Stimulated activated CD8-positive, alpha-beta memory T cell treated with anti-CD3 and anti-CD28 coated beads, Interleukin-4, amount 100 ng/mL, for 4 hours (primary cell): ENCODE measurements around the gene LMAN1L.

ENCODE experiments used
- DNase-seq, 2 donors: peaks; one replicate each; pipeline ENCODE4 v3.0.0-alpha.2; 2020; ENCODE audit warnings: low read depth in 2 of 2, low spot score in 1 of 2

Gene LMAN1L

GRCh38 chr15:74855857-74856256, 43.2 kb downstream of the LMAN1L start:
- DNase-seq = no peak

- no peak for DNase-seq
Measured at GRCh38 chr15:74856537-74856936, 43.9 kb downstream of the LMAN1L start.

- no peak for DNase-seq
Measured at GRCh38 chr15:74857082-74857655, 44.5 kb downstream of the LMAN1L start.

GRCh38 chr15:74857671-74858368, 45.2 kb downstream of the LMAN1L start:
- DNase-seq = no peak

- DNase-seq = no peak
Measured at GRCh38 chr15:74858369-74858740, 45.7 kb downstream of the LMAN1L start.

- no peak for DNase-seq
Measured at GRCh38 chr15:74863239-74864056, 50.8 kb downstream of the LMAN1L start.

GRCh38 chr15:74864296-74864695, 51.7 kb downstream of the LMAN1L start:
- no peak for DNase-seq

- no peak for DNase-seq
Measured at GRCh38 chr15:74865316-74865715, 52.7 kb downstream of the LMAN1L start.

- DNase-seq = no peak
Measured at GRCh38 chr15:74866090-74866489, 53.5 kb downstream of the LMAN1L start.

GRCh38 chr15:74867466-74868038, 54.9 kb downstream of the LMAN1L start:
- no peak for DNase-seq

GRCh38 chr15:74868059-74868458, 55.4 kb downstream of the LMAN1L start:
- DNase-seq = no peak

- no peak for DNase-seq
Measured at GRCh38 chr15:74869372-74869725, 56.7 kb downstream of the LMAN1L start.

- no peak for DNase-seq
Measured at GRCh38 chr15:74869726-74870407, 57.2 kb downstream of the LMAN1L start.

- DNase-seq = no peak
Measured at GRCh38 chr15:74870436-74871215, 58.0 kb downstream of the LMAN1L start.

GRCh38 chr15:74872702-74873035, 60.0 kb downstream of the LMAN1L start:
- no peak for DNase-seq

- peak; percentile 70 to 84 for DNase-seq
Measured at GRCh38 chr15:74873036-74873755, 60.6 kb downstream of the LMAN1L start, which contains the start of gene SCAMP2. Gene SCAMP2, minus strand, starts transcription at chr15:74873365. Its CDS starts 110 bp downstream, at chr15:74873255.

GRCh38 chr15:74873756-74874424, 61.3 kb downstream of the LMAN1L start:
- no peak for DNase-seq
